NCI-H187 treated with DMSO at 0.1 percent for 48 hours (cell line): Measurements from ENCODE around the gene DNAJB8.

ENCODE experiments used
- DNase-seq: peaks from one replicate; lab custom pipeline; 2025; lab: John Stamatoyannopoulos, UW

The DNAJB8 gene

GRCh38 chr3:128443771-128444170 lies 22.9 kb downstream of the DNAJB8 start:
- no peak for DNase-seq

- no peak for DNase-seq
Measured at GRCh38 chr3:128442949-128443348, 23.7 kb downstream of the DNAJB8 start.

GRCh38 chr3:128442070-128442469 lies 24.6 kb downstream of the DNAJB8 start:
- DNase-seq: no peak

- DNase-seq: no peak
Measured at GRCh38 chr3:128439226-128439625, 27.5 kb downstream of the DNAJB8 start.

GRCh38 chr3:128438488-128439072 lies 28.1 kb downstream of the DNAJB8 start:
- DNase-seq: no peak

GRCh38 chr3:128436214-128436613 lies 30.5 kb downstream of the DNAJB8 start:
- DNase-seq: no peak

GRCh38 chr3:128435561-128435960 lies 31.1 kb downstream of the DNAJB8 start:
- no peak for DNase-seq

- DNase-seq: no peak
Measured at GRCh38 chr3:128435058-128435457, 31.6 kb downstream of the DNAJB8 start.

- DNase-seq: no peak
Measured at GRCh38 chr3:128434524-128434923, 32.2 kb downstream of the DNAJB8 start.

GRCh38 chr3:128433837-128434165 lies 32.9 kb downstream of the DNAJB8 start:
- DNase-seq: no peak

GRCh38 chr3:128432971-128433836 lies 33.5 kb downstream of the DNAJB8 start:
- no peak for DNase-seq

GRCh38 chr3:128432301-128432970 lies 34.3 kb downstream of the DNAJB8 start:
- DNase-seq: no peak

- no peak for DNase-seq
Measured at GRCh38 chr3:128431803-128432300, 34.8 kb downstream of the DNAJB8 start.

- DNase-seq: no peak
Measured at GRCh38 chr3:128430731-128431130, 36.0 kb downstream of the DNAJB8 start.

- no peak for DNase-seq
Measured at GRCh38 chr3:128430301-128430700, 36.4 kb downstream of the DNAJB8 start.

GRCh38 chr3:128429751-128430150 lies 36.9 kb downstream of the DNAJB8 start:
- no peak for DNase-seq

GRCh38 chr3:128429275-128429674 lies 37.4 kb downstream of the DNAJB8 start:
- DNase-seq: no peak

GRCh38 chr3:128427872-128428822 lies 38.5 kb downstream of the DNAJB8 start:
- no peak for DNase-seq

GRCh38 chr3:128427175-128427857 lies 39.4 kb downstream of the DNAJB8 start:
- no peak for DNase-seq

GRCh38 chr3:128426128-128426921 lies 40.4 kb downstream of the DNAJB8 start:
- DNase-seq: no peak

- DNase-seq: no peak
Measured at GRCh38 chr3:128425846-128426127, 40.9 kb downstream of the DNAJB8 start.
